Cortex of kidney (tissue), 1 donor: ENCODE results near the gene PPP3R2.
"Not testable (repeated sequence)": the region's sequence is repeated elsewhere in the genome, so short reads cannot be mapped to it uniquely, and the experiment has no call there.

Source experiments
- DNase-seq: peaks from one replicate; lab custom pipeline; 2025; lab: John Stamatoyannopoulos, UW

The PPP3R2 gene

DNA sequence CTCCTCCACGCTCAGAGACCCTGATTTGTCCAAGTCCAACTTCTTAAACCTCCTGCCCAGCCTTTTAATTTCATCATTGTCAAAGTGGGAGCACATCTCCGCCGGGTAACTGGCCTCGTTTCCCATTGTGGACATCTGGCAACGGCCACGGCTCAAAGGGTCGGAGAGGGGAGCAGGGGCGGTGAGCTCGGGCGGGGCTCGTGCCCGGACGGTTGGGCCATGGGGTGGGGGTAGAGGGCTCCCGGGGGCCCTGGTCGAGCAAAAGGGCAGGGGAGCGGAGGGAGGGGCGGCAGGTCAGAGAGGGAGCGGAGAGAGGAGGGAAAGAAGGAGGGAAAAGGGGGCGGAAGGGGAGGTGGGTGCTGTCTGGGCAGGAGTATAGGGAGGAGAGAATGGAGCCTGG, at the start of gene PPP3R2:
Gene PPP3R2 (minus strand): TSS at position 174 of the 400 bp plus-strand sequence. CDS start 48 bp downstream, at position 126.
- DNase-seq: no peak

- no peak for DNase-seq
Observed at GRCh38 chr9:101639785-101640665, 45.3 kb upstream of the PPP3R2 start.

DNA sequence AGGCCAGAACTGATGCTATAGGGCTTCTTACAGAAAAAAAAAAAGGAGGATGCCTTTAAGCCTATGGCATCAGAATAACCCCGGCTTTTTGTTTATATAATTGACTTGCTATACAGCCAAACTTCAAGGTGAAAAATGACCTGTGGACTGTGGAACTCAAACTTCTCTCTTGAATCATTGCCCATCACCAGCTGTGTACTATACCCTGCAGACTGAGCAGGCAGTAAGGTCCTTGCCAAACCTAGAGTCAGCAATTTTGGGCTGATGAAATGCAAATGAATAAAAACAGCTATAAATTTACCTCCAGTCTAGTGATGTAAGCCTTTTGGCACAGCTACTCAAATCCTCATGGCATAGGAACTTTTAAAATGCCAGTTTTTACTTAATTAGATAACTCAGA, 44.5 kb upstream of the PPP3R2 start:
- DNase-seq: no peak

DNA sequence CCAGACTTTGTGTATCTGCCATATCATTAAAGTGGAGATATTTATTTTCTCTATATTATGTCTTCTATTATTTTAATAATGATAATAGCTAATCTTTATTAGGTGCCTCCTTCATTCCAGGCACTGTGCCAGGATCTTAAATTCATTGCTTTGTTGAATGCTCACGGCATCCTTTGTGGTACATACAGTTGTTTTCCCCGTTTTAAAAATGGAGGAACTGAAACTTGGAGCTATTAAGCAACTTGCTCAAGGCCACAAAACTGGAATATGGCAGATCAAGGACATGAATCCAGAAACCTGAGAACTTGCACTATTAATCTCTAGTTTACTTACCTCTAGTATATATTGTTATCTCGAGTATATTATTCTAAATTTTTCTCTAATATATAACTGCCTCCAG, 41.5 kb upstream of the PPP3R2 start:
- DNase-seq: no peak

DNA sequence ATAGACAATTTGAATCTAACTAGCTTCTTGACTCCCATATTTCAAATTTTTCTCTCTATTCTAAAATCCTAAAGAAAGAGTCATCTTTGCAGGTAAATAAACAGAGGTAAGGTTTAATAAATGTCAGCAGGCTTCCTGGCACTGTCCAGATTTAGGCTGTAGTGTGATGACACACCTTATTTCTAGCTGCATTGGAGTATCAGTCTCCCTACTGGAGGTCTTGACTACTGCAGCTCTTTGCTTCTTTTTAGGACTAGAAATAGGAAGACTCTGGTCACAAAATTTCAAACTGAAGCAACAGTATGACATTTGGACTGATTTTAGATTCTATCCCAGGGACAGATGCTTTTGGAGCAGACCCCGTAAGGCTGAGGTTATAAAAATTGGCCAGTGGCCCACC, 40.7 kb upstream of the PPP3R2 start:
- no peak for DNase-seq

DNA sequence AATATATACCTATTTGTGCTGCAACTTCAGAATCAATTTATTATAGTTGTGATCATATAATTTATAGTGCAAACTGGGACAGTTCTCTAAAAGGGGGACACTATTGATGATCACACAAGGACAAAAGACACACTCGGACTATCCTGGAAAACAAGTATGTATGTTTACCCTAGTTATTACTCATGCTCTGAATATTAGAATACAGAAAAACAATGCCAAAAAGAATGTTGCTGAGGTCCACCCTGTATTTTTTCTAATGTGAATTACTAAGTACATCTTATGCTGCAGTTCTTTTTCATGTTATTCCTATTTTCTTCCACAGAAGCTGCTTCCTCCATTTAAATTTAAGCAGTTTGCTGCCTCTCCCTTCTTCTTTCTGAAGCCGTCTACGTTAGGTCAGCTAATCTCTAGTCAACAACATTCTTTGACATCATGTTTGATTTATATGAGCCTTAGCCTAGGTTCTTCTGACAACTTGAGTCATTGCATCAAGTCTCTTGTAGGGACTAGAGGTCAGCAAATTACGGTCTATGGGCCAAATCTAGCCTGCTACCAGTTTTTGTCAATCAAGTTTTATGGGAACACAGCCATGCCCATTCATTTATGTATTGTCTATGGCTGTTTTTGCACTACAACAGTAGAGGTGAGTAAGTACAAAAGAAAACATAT, 40.1 kb upstream of the PPP3R2 start:
- DNase-seq: no peak

DNA sequence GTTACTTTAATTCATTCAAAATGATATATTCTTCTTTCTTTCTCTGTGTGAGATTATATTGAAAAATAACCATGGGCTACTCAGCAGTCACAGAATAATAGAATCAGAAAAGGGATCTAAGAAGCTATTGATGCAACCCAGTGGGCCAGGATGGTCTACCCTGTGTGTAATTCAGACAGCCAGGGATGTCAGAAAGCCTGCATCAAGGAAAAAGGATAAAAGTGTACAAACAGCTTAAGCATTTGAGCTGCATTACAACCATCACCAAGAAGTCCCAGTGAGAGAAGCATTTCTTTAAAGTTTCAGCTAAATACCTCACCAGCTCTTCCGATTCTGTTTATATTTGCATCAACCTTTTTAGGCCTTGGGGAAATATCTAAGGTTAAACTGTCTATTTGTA, 37.8 kb upstream of the PPP3R2 start:
- DNase-seq: no peak

DNA sequence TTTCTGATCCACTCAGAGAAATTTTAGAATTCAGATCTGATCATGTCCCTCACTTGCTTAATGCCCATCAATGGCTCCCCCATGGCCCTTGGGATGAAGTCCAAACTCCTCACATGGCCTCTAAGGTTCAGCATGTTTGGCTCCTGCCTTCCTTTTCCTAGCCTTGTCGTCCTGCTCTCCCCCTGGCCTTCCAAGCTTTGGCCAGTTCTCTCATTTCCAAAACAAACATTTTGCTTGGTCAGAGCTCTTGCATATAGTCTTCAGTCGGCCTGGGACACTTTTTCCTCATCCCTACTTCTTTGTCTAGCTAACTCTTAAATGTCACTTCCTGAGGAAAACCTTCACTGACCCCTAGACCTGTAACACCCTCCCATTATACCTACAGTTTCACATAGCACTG, 37.1 kb upstream of the PPP3R2 start:
- DNase-seq: no peak

DNA sequence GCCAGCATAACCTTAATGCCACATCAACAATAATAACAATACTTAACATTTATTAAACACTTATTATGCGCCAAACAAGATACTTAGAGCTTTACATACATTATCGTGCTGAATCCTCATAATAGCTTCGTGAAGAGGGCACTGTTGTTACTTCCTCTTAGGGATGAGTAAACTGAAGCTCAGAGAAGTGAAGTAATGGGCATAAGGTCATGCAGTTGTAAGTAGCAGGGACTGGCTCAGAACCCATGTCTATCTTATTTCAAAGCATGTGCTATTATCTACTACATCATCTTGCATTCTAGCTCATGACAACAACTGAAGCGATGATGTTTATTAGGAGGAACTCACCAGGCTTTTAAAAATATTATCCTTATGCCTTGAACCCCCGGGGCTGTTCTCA, 34.9 kb upstream of the PPP3R2 start:
- no peak for DNase-seq

- DNase-seq: no peak
Observed at GRCh38 chr9:101628173-101628572, 33.4 kb upstream of the PPP3R2 start.

GRCh38 chr9:101626295-101626694, 31.5 kb upstream of the PPP3R2 start:
- no peak for DNase-seq

GRCh38 chr9:101625876-101626275, 31.1 kb upstream of the PPP3R2 start:
- DNase-seq: no peak

DNA sequence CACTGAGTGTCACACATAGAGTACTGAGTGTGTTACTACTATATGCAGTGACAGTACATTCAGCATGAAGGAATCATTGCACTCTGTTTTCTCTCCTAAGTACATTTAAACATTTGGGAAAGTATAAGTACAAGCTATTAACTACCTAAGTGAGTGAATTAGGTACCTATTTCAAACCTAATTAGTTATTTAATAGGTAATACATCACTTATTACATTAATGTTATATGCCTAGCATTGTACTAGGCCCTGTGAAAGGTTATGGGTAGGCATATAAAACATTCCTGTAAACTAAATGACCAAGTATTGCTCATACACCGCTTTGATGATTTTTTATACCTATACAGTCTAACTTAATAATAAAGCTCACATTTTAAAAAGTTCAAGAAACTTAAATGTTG, 25.7 kb upstream of the PPP3R2 start:
- no peak for DNase-seq

GRCh38 chr9:101618698-101619097, 23.9 kb upstream of the PPP3R2 start:
- no peak for DNase-seq

GRCh38 chr9:101605547-101605946, 10.8 kb upstream of the PPP3R2 start:
- no peak for DNase-seq

DNA sequence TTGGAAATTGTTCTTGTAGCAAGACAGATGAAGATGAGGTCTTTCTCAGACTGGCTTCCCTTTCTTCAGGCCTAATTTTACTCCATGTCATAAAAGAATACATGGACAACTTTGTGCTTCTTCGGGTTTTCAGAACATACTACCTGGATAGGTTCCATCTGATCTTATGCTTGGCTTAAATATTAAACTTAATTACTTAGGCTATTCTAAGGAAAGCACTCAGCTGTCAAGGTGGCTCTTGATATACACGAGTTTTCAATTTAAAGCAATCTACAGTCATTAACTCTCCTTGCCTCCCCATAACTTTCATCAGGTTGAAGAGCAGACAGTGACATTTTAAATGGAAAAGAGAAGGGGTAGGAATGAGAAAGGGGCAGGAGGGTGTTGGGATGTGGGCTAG, 9.5 kb upstream of the PPP3R2 start:
- no peak for DNase-seq

GRCh38 chr9:101601904-101602765, 7.4 kb upstream of the PPP3R2 start:
- no peak for DNase-seq

DNA sequence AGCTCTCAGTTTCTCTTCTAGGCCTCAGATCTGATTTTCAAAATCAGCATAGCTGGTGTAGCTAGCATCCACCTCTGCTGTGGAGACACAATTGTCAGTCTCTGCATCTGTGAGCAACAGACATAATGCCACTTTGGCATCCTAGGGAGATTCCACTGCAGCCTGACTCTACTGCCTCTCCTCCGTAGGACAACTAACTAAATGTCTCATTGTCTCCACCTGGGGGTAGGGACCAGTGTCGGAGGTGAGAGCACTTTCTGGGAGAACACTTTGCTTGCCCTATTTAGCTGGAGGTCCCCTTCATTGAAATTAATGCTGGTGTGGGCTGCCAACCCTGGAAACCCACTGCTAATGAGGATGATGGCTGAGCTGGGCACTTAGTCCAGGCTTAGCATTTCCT, 1.4 kb downstream of the PPP3R2 start:
- no peak for DNase-seq

DNA sequence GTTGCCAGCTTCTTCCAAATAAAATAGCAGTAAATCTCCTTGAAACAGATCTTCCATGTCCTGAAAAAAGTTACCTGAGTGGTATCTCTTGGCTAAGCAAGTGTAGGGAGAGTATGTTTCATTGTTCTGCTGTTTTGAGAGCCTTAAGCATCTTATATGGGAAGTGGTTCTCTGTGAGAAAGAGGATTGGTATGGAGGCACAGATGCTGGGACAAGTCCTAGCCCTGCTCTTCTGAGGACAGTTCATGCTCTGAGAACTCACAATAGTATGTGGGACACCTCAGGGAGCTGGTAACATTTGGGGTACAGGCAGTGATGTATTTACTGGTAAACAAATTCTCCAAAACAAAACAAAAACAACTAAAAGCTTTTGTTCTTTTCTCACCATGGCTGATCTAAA, 2.0 kb downstream of the PPP3R2 start:
- DNase-seq: no peak

GRCh38 chr9:101591787-101592446, 2.9 kb downstream of the PPP3R2 start:
- DNase-seq: no peak

GRCh38 chr9:101590901-101591300, 3.9 kb downstream of the PPP3R2 start:
- DNase-seq: no peak

GRCh38 chr9:101590074-101590473, 4.7 kb downstream of the PPP3R2 start:
- DNase-seq: not testable (repeated sequence)
